ENCODE data around the gene ANO2.

The ANO2 gene

DNA sequence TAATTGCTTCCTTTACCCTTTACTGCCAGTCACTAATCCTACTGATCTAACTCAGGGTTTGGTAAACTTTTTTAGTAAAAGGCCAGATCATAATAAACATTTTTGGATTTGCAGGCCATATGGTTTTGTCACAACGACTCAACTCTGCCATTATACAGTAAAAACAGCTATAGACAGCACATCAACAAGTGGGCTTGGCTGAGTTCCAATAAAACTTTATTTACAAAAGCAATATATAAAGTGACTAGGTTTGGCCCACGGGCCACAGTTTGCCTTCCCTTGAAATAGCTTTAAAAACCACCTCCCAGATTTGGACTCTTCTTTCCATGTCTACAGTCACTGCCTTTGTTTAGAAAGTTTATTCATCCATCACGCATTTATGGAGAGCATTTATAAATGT lies 366.3 kb downstream of the ANO2 start:
- in situ Hi-C loops (cut with HindIII; ENCODE audit: low pct_ligation_motif_present, low sequenced_read_pairs), result no loop called here
- H3K4me3 ChIP-seq (ENCODE audit: low read depth, low read length), result no peak overlapping the region
- no peaks in the 10 kb centered on the region for H3K27me3 ChIP-seq (replicated peaks)
- H3K36me3 ChIP-seq (replicated peaks), result no peaks in the 10 kb centered on the region
- DNase-seq, result no peak
- no peak overlapping the region for H3K27ac ChIP-seq
- TF ChIP-seq, protein P1, sequence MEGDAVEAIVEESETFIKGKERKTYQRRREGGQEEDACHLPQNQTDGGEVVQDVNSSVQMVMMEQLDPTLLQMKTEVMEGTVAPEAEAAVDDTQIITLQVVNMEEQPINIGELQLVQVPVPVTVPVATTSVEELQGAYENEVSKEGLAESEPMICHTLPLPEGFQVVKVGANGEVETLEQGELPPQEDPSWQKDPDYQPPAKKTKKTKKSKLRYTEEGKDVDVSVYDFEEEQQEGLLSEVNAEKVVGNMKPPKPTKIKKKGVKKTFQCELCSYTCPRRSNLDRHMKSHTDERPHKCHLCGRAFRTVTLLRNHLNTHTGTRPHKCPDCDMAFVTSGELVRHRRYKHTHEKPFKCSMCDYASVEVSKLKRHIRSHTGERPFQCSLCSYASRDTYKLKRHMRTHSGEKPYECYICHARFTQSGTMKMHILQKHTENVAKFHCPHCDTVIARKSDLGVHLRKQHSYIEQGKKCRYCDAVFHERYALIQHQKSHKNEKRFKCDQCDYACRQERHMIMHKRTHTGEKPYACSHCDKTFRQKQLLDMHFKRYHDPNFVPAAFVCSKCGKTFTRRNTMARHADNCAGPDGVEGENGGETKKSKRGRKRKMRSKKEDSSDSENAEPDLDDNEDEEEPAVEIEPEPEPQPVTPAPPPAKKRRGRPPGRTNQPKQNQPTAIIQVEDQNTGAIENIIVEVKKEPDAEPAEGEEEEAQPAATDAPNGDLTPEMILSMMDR (IDR thresholded peaks at IDR 0.05; ENCODE audit: low read depth, low read length, missing control alignments), result no peak

DNA sequence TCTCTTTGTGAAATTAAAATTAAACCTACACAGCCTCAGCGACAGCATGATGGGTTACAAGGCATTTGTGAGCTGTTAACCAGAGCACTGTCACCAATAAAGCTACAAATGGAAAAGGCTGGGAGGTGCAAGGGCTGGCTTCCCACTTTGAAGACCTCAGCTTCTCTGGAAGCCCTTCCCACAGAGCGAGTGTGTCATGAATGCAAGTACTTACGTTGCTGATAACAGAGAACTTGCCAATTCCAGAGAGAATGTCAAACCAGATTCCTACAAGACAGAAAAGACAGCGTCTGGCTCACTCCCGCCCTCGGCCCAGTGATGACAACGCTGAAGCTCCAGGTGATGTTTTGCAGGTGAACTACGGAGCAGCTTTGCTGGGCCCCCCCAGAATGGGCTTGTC lies 367.3 kb downstream of the ANO2 start:
- Histone ChIP-seq H3K36me3 (replicated peaks) (no peaks in the 10 kb centered on the region), H3K27ac (no peak overlapping the region), H3K27me3 (replicated peaks) (no peaks in the 10 kb centered on the region), H3K4me3 (ENCODE audit: low read depth, low read length) (no peak overlapping the region)
- no peak for DNase-seq
- in situ Hi-C loops (cut with HindIII; ENCODE audit: low pct_ligation_motif_present, low sequenced_read_pairs), result no loop called here
- TF ChIP-seq, protein P1 (IDR thresholded peaks at IDR 0.05; ENCODE audit: low read depth, low read length, missing control alignments), result no peak

GRCh38 chr12:5577211-5577612 lies 367.8 kb downstream of the ANO2 start:
- in situ Hi-C loops (cut with HindIII; ENCODE audit: low pct_ligation_motif_present, low sequenced_read_pairs), result no loop called here
- no peak overlapping the region for H3K4me3 ChIP-seq (ENCODE audit: low read depth, low read length)
- H3K27ac ChIP-seq, result no peak overlapping the region
- no peaks in the 10 kb centered on the region for H3K27me3 ChIP-seq (replicated peaks)
- no peaks in the 10 kb centered on the region for H3K36me3 ChIP-seq (replicated peaks)
- TF ChIP-seq, protein P1 (IDR thresholded peaks at IDR 0.05; ENCODE audit: low read depth, low read length, missing control alignments), result no peak
- DNase-seq, result no peak

DNA sequence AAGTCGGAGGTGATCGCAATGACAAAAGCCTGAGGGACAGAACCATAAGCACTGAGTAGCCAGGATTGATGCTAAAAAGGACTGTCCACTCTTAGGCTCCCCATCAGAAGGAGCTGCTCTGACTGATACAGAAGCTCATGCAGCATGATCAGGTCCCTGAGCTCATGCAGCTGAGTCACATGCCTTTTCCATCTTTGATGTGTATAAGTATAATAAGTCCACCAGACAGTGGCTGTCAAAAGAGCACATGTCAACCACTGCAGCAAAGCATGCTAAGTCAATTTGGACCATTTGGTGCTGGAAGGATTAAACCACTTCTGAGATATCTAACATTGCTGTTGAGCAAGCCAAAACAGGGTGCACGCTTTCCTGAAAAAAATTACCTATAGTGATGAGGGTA lies 369.1 kb downstream of the ANO2 start:
- H3K36me3 ChIP-seq (replicated peaks), result no peaks in the 10 kb centered on the region
- TF ChIP-seq, protein P1 (IDR thresholded peaks at IDR 0.05; ENCODE audit: low read depth, low read length, missing control alignments), result no peak
- no peak for DNase-seq
- in situ Hi-C loops (cut with HindIII; ENCODE audit: low pct_ligation_motif_present, low sequenced_read_pairs), result no loop called here
- no peaks in the 10 kb centered on the region for H3K27me3 ChIP-seq (replicated peaks)
- no peak overlapping the region for H3K27ac ChIP-seq
- no peak overlapping the region for H3K4me3 ChIP-seq (ENCODE audit: low read depth, low read length)

DNA sequence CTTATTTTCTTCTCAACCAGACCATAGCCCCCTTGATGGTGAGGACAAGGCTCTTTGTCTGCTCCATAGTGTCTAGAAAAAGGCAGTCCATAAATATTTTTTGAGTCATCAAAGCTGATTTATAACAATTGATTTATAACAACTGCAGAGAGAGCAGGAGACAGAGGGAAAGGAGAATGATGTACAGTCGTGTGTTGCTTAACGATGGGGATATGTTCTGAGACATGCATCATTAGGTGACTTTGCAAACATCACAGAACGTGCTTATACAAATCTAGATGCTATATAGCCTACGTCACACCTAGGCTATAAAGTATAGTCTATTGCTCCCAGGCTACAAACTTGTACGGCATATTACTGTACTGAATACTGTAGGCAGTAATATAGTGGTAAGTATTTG lies 369.8 kb downstream of the ANO2 start:
- TF ChIP-seq, protein P1 (IDR thresholded peaks at IDR 0.05; ENCODE audit: low read depth, low read length, missing control alignments), result no peak
- Histone ChIP-seq H3K27ac (no peak overlapping the region), H3K36me3 (replicated peaks) (no peaks in the 10 kb centered on the region), H3K4me3 (ENCODE audit: low read depth, low read length) (no peak overlapping the region), H3K27me3 (replicated peaks) (no peaks in the 10 kb centered on the region)
- in situ Hi-C loops (cut with HindIII; ENCODE audit: low pct_ligation_motif_present, low sequenced_read_pairs), result no loop called here
- DNase-seq, result no peak

- Histone ChIP-seq H3K27me3 (replicated peaks) (no peaks in the 10 kb centered on the region), H3K27ac (no peak overlapping the region), H3K36me3 (replicated peaks) (no peaks in the 10 kb centered on the region), H3K4me3 (ENCODE audit: low read depth, low read length) (no peak overlapping the region)
- in situ Hi-C loops (cut with HindIII; ENCODE audit: low pct_ligation_motif_present, low sequenced_read_pairs), result no loop called here
- no peak for DNase-seq
- TF ChIP-seq, protein P1 (IDR thresholded peaks at IDR 0.05; ENCODE audit: low read depth, low read length, missing control alignments), result no peak
These were observed 371.7 kb downstream of the ANO2 start for GRCh38 chr12:5573390-5573789.
